Uterus (tissue), 2 donors: ENCODE results near the gene PIN1.

Experiments used
- POLR2A ChIP-seq, 2 donors: fragments of 450-650 bp; IDR thresholded peaks; one replicate each; pipeline ENCODE4 v1.6.1; 2016; ENCODE audit warnings: antibody characterized with exemption in 2 of 2, mild to moderate bottlenecking in 1 of 2, moderate library complexity in 1 of 2
- TF ChIP-seq, protein P1 (sequence below), 4 experiments: fragments of 200-600 bp in 2 of 4; fragments of 450-650 bp in 2 of 4; sonication (generic) in 2 of 4; IDR thresholded peaks; one replicate each; pipeline ENCODE4 v1.5.1; 2016 to 2019; ENCODE audit warnings: antibody characterized with exemption in 4 of 4, mild to moderate bottlenecking in 2 of 4, moderate library complexity in 1 of 4

DNA sequence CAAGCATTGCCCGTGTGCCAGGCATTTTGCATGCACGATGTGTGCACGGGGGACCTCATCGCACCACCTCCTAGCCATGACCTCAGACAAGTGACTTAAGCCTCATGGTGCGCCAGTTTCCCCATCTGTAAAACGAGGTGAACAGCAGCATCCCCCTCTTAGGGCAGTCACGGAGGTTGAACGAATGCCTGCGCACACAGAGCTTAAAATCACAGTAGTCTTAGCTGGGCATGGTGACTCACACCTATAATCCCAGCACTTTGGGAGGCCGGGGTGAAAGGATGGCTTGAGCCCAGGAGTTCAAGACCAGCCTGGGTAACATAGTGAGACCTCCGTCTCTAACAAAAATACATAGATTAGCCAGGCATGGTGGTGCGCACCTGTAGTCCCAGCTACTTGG, 48.6 kb downstream of the PIN1 start:
- no peak for TF ChIP-seq POLR2A (IDR thresholded peaks at IDR 0.05)
- TF ChIP-seq, protein P1, sequence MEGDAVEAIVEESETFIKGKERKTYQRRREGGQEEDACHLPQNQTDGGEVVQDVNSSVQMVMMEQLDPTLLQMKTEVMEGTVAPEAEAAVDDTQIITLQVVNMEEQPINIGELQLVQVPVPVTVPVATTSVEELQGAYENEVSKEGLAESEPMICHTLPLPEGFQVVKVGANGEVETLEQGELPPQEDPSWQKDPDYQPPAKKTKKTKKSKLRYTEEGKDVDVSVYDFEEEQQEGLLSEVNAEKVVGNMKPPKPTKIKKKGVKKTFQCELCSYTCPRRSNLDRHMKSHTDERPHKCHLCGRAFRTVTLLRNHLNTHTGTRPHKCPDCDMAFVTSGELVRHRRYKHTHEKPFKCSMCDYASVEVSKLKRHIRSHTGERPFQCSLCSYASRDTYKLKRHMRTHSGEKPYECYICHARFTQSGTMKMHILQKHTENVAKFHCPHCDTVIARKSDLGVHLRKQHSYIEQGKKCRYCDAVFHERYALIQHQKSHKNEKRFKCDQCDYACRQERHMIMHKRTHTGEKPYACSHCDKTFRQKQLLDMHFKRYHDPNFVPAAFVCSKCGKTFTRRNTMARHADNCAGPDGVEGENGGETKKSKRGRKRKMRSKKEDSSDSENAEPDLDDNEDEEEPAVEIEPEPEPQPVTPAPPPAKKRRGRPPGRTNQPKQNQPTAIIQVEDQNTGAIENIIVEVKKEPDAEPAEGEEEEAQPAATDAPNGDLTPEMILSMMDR (IDR thresholded peaks at IDR 0.05), result no peak
